ENCODE results near the gene SLC35D1.

DNA sequence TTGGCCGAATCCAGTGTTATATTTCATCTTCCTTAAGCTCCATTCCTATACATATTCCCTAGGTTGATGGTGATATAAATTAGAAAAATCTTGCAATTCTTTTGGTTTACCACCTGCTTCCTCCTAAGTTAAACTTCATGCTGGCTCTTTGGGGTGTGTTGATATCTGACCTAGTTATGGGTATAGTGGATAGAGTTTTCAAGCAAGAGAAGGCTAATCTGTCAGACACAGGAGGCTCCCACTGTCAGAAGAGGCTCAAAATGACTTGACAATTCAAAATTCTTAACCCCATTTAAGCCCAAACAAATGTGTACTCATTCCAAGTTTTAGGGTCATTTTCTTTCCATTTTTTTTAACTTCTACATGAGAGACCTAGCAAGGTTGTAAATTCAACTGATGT, 8.5 kb upstream of the SLC35D1 start:
- TF ChIP-seq CTCF (conservative IDR thresholded peaks at IDR 0.05; ENCODE audit: low read length) (no peak), EZH2phosphoT487 (IDR thresholded peaks at IDR 0.05; ENCODE audit: borderline replicate concordance, low read depth, low read length) (no peak)
